ENCODE measurements around the gene OR11H12. TPM values are rescaled to one million over a fixed set of nuclear protein-coding genes. Genes with fewer than 3 reads are reported as not detected.
"Not testable (repeated sequence)": the region's sequence is repeated elsewhere in the genome, so short reads cannot be mapped to it uniquely, and the experiment has no call there.

Gene OR11H12, protein sequence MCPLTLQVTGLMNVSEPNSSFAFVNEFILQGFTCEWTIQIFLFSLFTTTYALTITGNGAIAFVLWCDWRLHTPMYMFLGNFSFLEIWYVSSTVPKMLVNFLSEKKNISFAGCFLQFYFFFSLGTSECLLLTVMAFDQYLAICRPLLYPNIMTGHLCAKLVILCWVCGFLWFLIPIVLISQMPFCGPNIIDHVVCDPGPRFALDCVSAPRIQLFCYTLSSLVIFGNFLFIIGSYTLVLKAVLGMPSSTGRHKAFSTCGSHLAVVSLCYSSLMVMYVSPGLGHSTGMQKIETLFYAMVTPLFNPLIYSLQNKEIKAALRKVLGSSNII
- not detected for polyA plus RNA-seq (ENCODE audit: insufficient read length)

DNA sequence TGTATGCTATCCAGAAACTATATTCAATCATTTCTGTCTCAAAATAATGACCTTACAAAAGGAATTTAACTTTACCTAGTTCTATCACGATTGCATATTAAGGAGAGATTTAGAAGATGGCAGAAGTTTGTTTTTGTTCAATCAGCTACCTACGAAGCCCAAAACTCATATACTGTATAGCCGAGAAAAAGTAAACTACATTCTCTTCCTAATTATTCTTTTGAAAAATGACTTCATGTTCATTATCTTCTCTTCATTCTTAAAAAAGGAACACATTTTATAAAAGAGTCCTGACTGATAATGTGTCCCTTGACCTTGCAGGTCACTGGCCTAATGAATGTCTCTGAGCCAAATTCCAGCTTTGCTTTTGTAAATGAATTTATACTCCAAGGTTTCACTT is at the start of gene OR11H12:
Gene OR11H12, plus strand, starts transcription at position 301 of the 400 bp plus-strand sequence. Its CDS starts 0 bp downstream, at position 301.
- not testable (repeated sequence) for DNase-seq

GRCh38 chr14:18582908-18583307 is 18.0 kb upstream of the OR11H12 start:
- DNase-seq, result not testable (repeated sequence)

GRCh38 chr14:18626610-18627213 is 25.8 kb downstream of the OR11H12 start:
- DNase-seq, result not testable (repeated sequence)

GRCh38 chr14:18636066-18636465 is 35.1 kb downstream of the OR11H12 start:
- not testable (repeated sequence) for DNase-seq

GRCh38 chr14:18638032-18638431 is 37.1 kb downstream of the OR11H12 start:
- DNase-seq, result not testable (repeated sequence)

GRCh38 chr14:18638785-18639184 is 37.9 kb downstream of the OR11H12 start:
- DNase-seq, result not testable (repeated sequence)

DNA sequence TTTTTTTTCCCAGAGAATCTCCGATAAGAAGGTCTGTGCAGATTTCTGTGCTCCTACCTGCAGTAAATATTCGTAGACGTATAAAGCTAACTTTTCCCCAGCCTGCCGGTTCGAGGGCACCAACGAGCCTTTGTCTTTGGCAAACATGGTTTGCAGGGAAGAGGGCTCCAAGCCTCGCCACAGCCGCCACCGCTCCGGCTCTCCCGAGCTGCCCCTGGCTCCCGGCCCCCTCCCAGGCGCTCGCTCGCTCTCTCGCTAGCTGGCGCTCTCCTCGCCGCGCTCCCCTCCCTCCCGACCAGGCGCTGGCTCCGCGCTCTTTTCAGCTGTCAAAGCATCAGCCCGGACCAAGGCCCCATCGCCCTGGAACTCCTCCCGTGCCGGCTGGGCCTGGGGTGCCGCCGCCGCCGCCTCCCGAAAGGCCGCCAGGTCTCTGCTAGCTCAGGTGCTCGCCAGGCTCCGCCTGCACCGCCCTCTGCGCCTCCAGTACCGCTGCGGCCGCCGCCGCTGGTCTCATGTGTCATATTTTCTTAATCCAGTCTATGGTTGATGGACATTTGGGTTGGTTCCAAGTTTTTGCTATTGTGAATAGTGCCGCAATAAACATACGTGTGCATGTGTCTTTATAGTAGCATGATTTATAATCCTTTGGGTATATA is 45.3 kb downstream of the OR11H12 start:
- DNase-seq, result not testable (repeated sequence)
